K562 (cell line): ENCODE measurements around the gene LRRC8E. TPM values are rescaled to one million over a fixed set of nuclear protein-coding genes. Genes with fewer than 3 reads are reported as not detected.
A peak's percentile ranks its signal among the peaks of the same experiment; 100 is the strongest.

Experiments used
- BRD9 ChIP-seq: fragments of 450-650 bp; IDR thresholded peaks from 2 replicates; pipeline ENCODE4 v1.6.1; 2018; ENCODE audit warnings: low read depth; ENCODE audit not compliant: partially characterized antibody
- CTCFL ChIP-seq: IDR thresholded peaks from 2 replicates; pipeline ENCODE4 v1.6.1; 2011; ENCODE audit warnings: borderline replicate concordance, low read depth, mild to moderate bottlenecking, moderate library complexity, low read length; ENCODE audit not compliant: insufficient read depth, poor library complexity, severe bottlenecking
- PPARD ChIP-seq: fragments of 250-450 bp; sonication (Bioruptor Pico); IDR thresholded peaks from 2 replicates; pipeline ENCODE4 v1.8.0; 2022; ENCODE audit warnings: inconsistent platforms, mild to moderate bottlenecking, moderate library complexity
- RERE ChIP-seq: sonication (generic); formaldehyde crosslinking; IDR thresholded peaks from 2 replicates; pipeline ENCODE4 v1.8.0; 2023; ENCODE audit warnings: missing genetic modification reagents, mild to moderate bottlenecking, borderline replicate concordance
- ZBTB40 ChIP-seq, 2 experiments: fragments of 450-650 bp in 1 of 2; sonication (generic) in 1 of 2; formaldehyde crosslinking in 1 of 2; IDR thresholded peaks; 2 replicates each; pipeline versions ENCODE4 v1.7.1 to v1.9.0; 2016 to 2022; ENCODE audit warnings: inconsistent platforms in 1 of 2, mild to moderate bottlenecking in 1 of 2, missing genetic modification reagents in 1 of 2
- ZC3H11A ChIP-seq: IDR thresholded peaks from 2 replicates; pipeline ENCODE4 v1.6.1; 2012; ENCODE audit warnings: low read depth, low read length, improper control_type of control experiment
- ZNF431 ChIP-seq: sonication (generic); formaldehyde crosslinking; IDR thresholded peaks from 2 replicates; pipeline ENCODE4 v1.8.0; 2022; ENCODE audit warnings: mild to moderate bottlenecking, missing genetic modification reagents
- polyA plus RNA-seq, 8 experiments: library from polyadenylated mRNA; depleted of rRNA in 4 of 8; stranded (reverse) in 5 of 8; unstranded in 3 of 8; fragments of >200 nt; fragmentation: Nextera tagmentation in 2 of 8; fragmentation: Illumina TruSeq in 1 of 8; extraction: Ambion mirVana in 2 of 8; extraction: Trizol in 1 of 8; gene quantifications; 2 replicates each; pipeline versions ENCODE4 v1.2.1 to v1.2.3, GENCODE V29; 2011 to 2014; ENCODE audit warnings: inconsistent platforms in 1 of 8, missing spikeins in 1 of 8
- total RNA-seq, 7 experiments: library from RNA; depleted of rRNA in 6 of 7; stranded (reverse); fragments of >200 nt in 6 of 7; fragmentation: Illumina TruSeq in 2 of 7; extraction: Trizol in 2 of 7; gene quantifications; 2 replicates each; pipeline versions ENCODE4 v1.2.1 to v1.2.3, GENCODE V29; 2011 to 2021; ENCODE audit warnings: low replicate concordance in 1 of 7

LRRC8E gene
- total and polyA plus RNA-seq, 9 of the 15 experiments (the other 6 are each of a cell fraction or from before 2014, with no cell fraction given), result 0.08 to 5.7 (median 3.5) TPM; not detected in 1

GRCh38 chr19:7871437-7872305 lies 16.6 kb upstream of the LRRC8E start (continued):
- TF ChIP-seq BRD9 (no peak), RERE (CRISPR knock-in tag) (no peak), ZBTB40 (IDR thresholded peaks at IDR 0.05) (peak; percentile 25; the same call in 1 of the 2 replicates), ZBTB40 (CRISPR knock-in tag; IDR thresholded peaks at IDR 0.05) (no peak), ZNF431 (CRISPR knock-in tag) (no peak), CTCFL (no peak), PPARD (CRISPR knock-in tag) (no peak), ZC3H11A (no peak)
